Sigmoid colon (tissue), 4 donors: Measurements from ENCODE around the gene INPP5D.

Experiments used
- EP300 ChIP-seq, 4 donors: sonication (generic); formaldehyde crosslinking; IDR thresholded peaks; one replicate each; pipeline ENCODE4 v1.6.1; 2017; ENCODE audit warnings: antibody characterized with exemption in 4 of 4
- POLR2A ChIP-seq, 2 donors: fragments of 450-650 bp; IDR thresholded peaks; one replicate each; pipeline ENCODE4 v1.6.1; 2016; ENCODE audit warnings: antibody characterized with exemption in 2 of 2, mild to moderate bottlenecking in 2 of 2, moderate library complexity in 2 of 2
- TF ChIP-seq, protein P1 (sequence below), 4 experiments: fragments of 450-650 bp in 3 of 4; fragments of 200-600 bp in 1 of 4; IDR thresholded peaks; one replicate each; pipeline ENCODE4 v1.5.1; 2016 to 2019; ENCODE audit warnings: antibody characterized with exemption in 4 of 4, mild to moderate bottlenecking in 3 of 4, moderate library complexity in 2 of 4

DNA sequence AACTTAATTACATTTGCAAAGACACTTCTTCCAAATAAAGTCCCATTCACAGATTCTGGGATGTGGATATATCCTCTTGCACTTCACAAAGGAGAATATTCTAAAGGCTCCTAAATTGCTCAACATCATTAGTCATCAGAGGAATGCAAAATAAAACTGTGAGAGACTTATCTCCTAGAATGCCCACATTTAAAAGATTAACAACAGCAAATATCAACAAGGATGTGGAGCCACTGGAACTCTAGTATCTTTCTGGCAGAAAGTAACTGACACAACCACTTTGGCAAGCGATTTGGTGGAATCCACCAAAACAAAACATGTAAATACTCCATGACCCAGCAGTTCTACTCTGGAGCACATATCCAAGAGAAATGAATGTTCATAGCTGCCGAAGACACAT lies 23.1 kb upstream of the INPP5D start:
- TF ChIP-seq, protein P1, sequence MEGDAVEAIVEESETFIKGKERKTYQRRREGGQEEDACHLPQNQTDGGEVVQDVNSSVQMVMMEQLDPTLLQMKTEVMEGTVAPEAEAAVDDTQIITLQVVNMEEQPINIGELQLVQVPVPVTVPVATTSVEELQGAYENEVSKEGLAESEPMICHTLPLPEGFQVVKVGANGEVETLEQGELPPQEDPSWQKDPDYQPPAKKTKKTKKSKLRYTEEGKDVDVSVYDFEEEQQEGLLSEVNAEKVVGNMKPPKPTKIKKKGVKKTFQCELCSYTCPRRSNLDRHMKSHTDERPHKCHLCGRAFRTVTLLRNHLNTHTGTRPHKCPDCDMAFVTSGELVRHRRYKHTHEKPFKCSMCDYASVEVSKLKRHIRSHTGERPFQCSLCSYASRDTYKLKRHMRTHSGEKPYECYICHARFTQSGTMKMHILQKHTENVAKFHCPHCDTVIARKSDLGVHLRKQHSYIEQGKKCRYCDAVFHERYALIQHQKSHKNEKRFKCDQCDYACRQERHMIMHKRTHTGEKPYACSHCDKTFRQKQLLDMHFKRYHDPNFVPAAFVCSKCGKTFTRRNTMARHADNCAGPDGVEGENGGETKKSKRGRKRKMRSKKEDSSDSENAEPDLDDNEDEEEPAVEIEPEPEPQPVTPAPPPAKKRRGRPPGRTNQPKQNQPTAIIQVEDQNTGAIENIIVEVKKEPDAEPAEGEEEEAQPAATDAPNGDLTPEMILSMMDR (IDR thresholded peaks at IDR 0.05) = no peak
- TF ChIP-seq EP300 (IDR thresholded peaks at IDR 0.05) (no peak), POLR2A (IDR thresholded peaks at IDR 0.05) (no peak)
